Vagina (tissue), 2 donors: ENCODE measurements around the gene E2F1. TPM values are rescaled to one million over a fixed set of nuclear protein-coding genes. Genes with fewer than 3 reads are reported as not detected.

Experiments used
- DNase-seq, 2 donors: peaks; one replicate each; pipeline ENCODE4 v3.0.0-alpha.2; 2017; ENCODE audit errors: extremely low spot score in 2 of 2
- H3K27ac ChIP-seq: fragments of 200-600 bp; sonication (generic); one replicate; pipeline ENCODE4 v1.5.1; 2019
- H3K27me3 ChIP-seq: fragments of 200-600 bp; sonication (generic); one replicate; pipeline ENCODE4 v1.5.1; 2019
- H3K36me3 ChIP-seq, 2 donors: fragments of 200-600 bp; sonication (generic); one replicate each; pipeline ENCODE4 v1.5.1; 2017 to 2019
- H3K4me1 ChIP-seq: fragments of 200-600 bp; sonication (generic); one replicate; pipeline ENCODE4 v1.5.1; 2019
- H3K4me3 ChIP-seq, 2 donors: fragments of 200-600 bp; sonication (generic); 1 replicate in 1 of 2; 2 replicates in 1 of 2; pipeline ENCODE4 v1.5.1; 2016 to 2019
- H3K9me3 ChIP-seq: fragments of 200-600 bp; sonication (generic); one replicate; pipeline ENCODE4 v1.5.1; 2019
- CTCF ChIP-seq, 3 experiments: fragments of 450-650 bp in 2 of 3; fragments of 200-600 bp in 1 of 3; sonication (generic) in 1 of 3; IDR thresholded peaks; one replicate each; pipeline ENCODE4 v1.5.1; 2017 to 2019; ENCODE audit warnings: antibody characterized with exemption in 3 of 3, mild to moderate bottlenecking in 2 of 3, moderate library complexity in 2 of 3
- POLR2A ChIP-seq, 2 donors: fragments of 450-650 bp; IDR thresholded peaks; one replicate each; pipeline ENCODE4 v1.6.1; 2017; ENCODE audit warnings: antibody characterized with exemption in 2 of 2, mild to moderate bottlenecking in 2 of 2, moderate library complexity in 2 of 2
- POLR2AphosphoS5 ChIP-seq, 2 donors: sonication (generic); formaldehyde crosslinking; IDR thresholded peaks; one replicate each; pipeline ENCODE4 v1.9.0; 2017; ENCODE audit warnings: antibody characterized with exemption in 2 of 2, mild to moderate bottlenecking in 2 of 2, low read depth in 1 of 2; ENCODE audit not compliant: insufficient read depth in 1 of 2
- intact Hi-C: fragments of 100-400 bp; cut with DNase I; formaldehyde crosslinking; loops from one replicate; pipeline ENCODE4 v1.15.1; 2023
- total RNA-seq: library from RNA; depleted of rRNA; stranded (reverse); fragments of >200 nt; gene quantifications from one replicate; pipeline ENCODE4 v1.2.3, GENCODE V29; 2016

Gene E2F1
- total RNA-seq, 1 donor from 2014 or later, result 0.49 TPM

- Histone ChIP-seq H3K9me3 (no peaks in the 10 kb centered on the region), H3K36me3 (no peaks in the 10 kb centered on the region), H3K4me3 (peak within 1 kb of the TSS; percentile 63 to 75), H3K27ac (peak within 1 kb of the TSS; percentile 95), H3K4me1 (peaks cover 47% of the 10 kb centered on the region), H3K27me3 (no peaks in the 10 kb centered on the region)
- intact Hi-C loops, result loop anchor here (10.0 kb wide), 1 partner anchor 60 kb away; the partner anchor contains the start of gene ZNF341
- TF ChIP-seq CTCF (IDR thresholded peaks at IDR 0.05), result peak in 1 of 3 experiments; percentile 20
- TF ChIP-seq POLR2A (IDR thresholded peaks at IDR 0.05), result peak in 1 of 2 donors; percentile 66
- peak in 1 of 2 donors; percentile 85 for TF ChIP-seq POLR2AphosphoS5 (IDR thresholded peaks at IDR 0.05; ENCODE audit: insufficient read depth in 1 of 2, low read depth in 1 of 2)
- no peak for DNase-seq
Observed at GRCh38 chr20:33674294-33675135, 11.7 kb downstream of the E2F1 start, which contains the start of gene NECAB3. Gene NECAB3 (minus strand): TSS chr20:33674428. CDS start chr20:33674352, 76 bp downstream.

- Histone ChIP-seq H3K4me1 (peaks cover 47% of the 10 kb centered on the region), H3K4me3 (peak overlapping the region; percentile 63 to 75), H3K9me3 (no peaks in the 10 kb centered on the region), H3K36me3 (no peaks in the 10 kb centered on the region), H3K27ac (peak overlapping the region; percentile 95), H3K27me3 (no peaks in the 10 kb centered on the region)
- intact Hi-C loops, result loop anchor here (10.0 kb wide), 1 partner anchor 61 kb away; the partner anchor contains the start of gene ZNF341
- TF ChIP-seq POLR2AphosphoS5 (IDR thresholded peaks at IDR 0.05; ENCODE audit: insufficient read depth in 1 of 2, low read depth in 1 of 2) (no peak), POLR2A (IDR thresholded peaks at IDR 0.05) (no peak), CTCF (IDR thresholded peaks at IDR 0.05) (no peak)
- DNase-seq, result no peak
Observed at GRCh38 chr20:33673410-33674293, 12.5 kb downstream of the E2F1 start.

- peak overlapping the region; percentile 63 to 75 for H3K4me3 ChIP-seq
- intact Hi-C loops, result loop anchor here (10.0 kb wide), 1 partner anchor 62 kb away; the partner anchor contains the start of gene ZNF341
- no peaks in the 10 kb centered on the region for H3K27me3 ChIP-seq
- H3K4me1 ChIP-seq, result peaks cover 53% of the 10 kb centered on the region
- H3K27ac ChIP-seq, result peak overlapping the region; percentile 95
- no peaks in the 10 kb centered on the region for H3K36me3 ChIP-seq
- TF ChIP-seq POLR2AphosphoS5 (IDR thresholded peaks at IDR 0.05; ENCODE audit: insufficient read depth in 1 of 2, low read depth in 1 of 2), result no peak
- TF ChIP-seq POLR2A (IDR thresholded peaks at IDR 0.05), result no peak
- no peak for TF ChIP-seq CTCF (IDR thresholded peaks at IDR 0.05)
- no peaks in the 10 kb centered on the region for H3K9me3 ChIP-seq
- DNase-seq, result no peak
Observed at GRCh38 chr20:33673114-33673409, 13.1 kb downstream of the E2F1 start.

- Histone ChIP-seq H3K9me3 (no peaks in the 10 kb centered on the region), H3K27me3 (no peaks in the 10 kb centered on the region), H3K4me1 (peaks cover 54% of the 10 kb centered on the region), H3K36me3 (no peaks in the 10 kb centered on the region), H3K4me3 (peak overlapping the region; percentile 63 to 75), H3K27ac (peak overlapping the region; percentile 95)
- no peak for DNase-seq
- TF ChIP-seq POLR2AphosphoS5 (IDR thresholded peaks at IDR 0.05; ENCODE audit: insufficient read depth in 1 of 2, low read depth in 1 of 2) (no peak), POLR2A (IDR thresholded peaks at IDR 0.05) (no peak), CTCF (IDR thresholded peaks at IDR 0.05) (no peak)
- intact Hi-C loops, result loop anchor here (10.0 kb wide), 1 partner anchor 62 kb away; the partner anchor contains the start of gene ZNF341
Observed at GRCh38 chr20:33672426-33673113, 13.6 kb downstream of the E2F1 start.
